Thyroid gland (tissue), 4 donors: Measurements from ENCODE around the gene ADAMTS14. TPM values are rescaled to one million over a fixed set of nuclear protein-coding genes. Genes with fewer than 3 reads are reported as not detected.

Experiments used
- DNase-seq, 2 donors: peaks; one replicate each; pipeline ENCODE4 v3.0.0-alpha.2; 2019
- H3K27ac ChIP-seq, 3 donors: fragments of 200-600 bp; sonication (generic); 1 replicate in 2 of 3; 2 replicates in 1 of 3; pipeline ENCODE4 v1.5.1; 2016 to 2019; ENCODE audit warnings: mild to moderate bottlenecking in 1 of 3, moderate library complexity in 1 of 3
- H3K27me3 ChIP-seq: fragments of 200-600 bp; sonication (generic); one replicate; pipeline ENCODE4 v1.5.1; 2019
- H3K36me3 ChIP-seq, 2 donors: fragments of 200-600 bp; sonication (generic); one replicate each; pipeline ENCODE4 v1.5.1; 2016 to 2019
- H3K4me1 ChIP-seq, 2 donors: fragments of 200-600 bp; sonication (generic); one replicate each; pipeline ENCODE4 v1.5.1; 2017 to 2019
- H3K4me3 ChIP-seq, 3 donors: fragments of 200-600 bp; sonication (generic); replicated peaks in 1 of 3; 1 replicate in 2 of 3; 2 replicates in 1 of 3; pipeline ENCODE4 v1.5.1; 2016; ENCODE audit warnings: mild to moderate bottlenecking in 1 of 3
- H3K9me3 ChIP-seq: fragments of 200-600 bp; sonication (generic); one replicate; pipeline ENCODE4 v1.5.1; 2017
- CTCF ChIP-seq, 6 experiments: fragments of 200-600 bp in 3 of 6; fragments of 450-650 bp in 3 of 6; sonication (generic) in 3 of 6; IDR thresholded peaks; one replicate each; pipeline ENCODE4 v1.5.1; 2016 to 2019; ENCODE audit warnings: antibody characterized with exemption in 6 of 6, mild to moderate bottlenecking in 2 of 6, inconsistent platforms in 1 of 6, moderate library complexity in 1 of 6
- POLR2A ChIP-seq, 2 donors: fragments of 450-650 bp; IDR thresholded peaks; one replicate each; pipeline ENCODE4 v1.6.1; 2017; ENCODE audit warnings: antibody characterized with exemption in 2 of 2, mild to moderate bottlenecking in 2 of 2, moderate library complexity in 1 of 2
- WGBS, 2 donors: methylation state at CpG; one replicate each; pipeline ENCODE4 v1.1.5; 2017; 5-methylcytosine and 5-hydroxymethylcytosine counted together
- intact Hi-C: fragments of 100-400 bp; cut with DNase I; formaldehyde crosslinking; loops from one replicate; pipeline ENCODE4 v1.15.1; 2023
- total RNA-seq, 4 donors: library from RNA; depleted of rRNA; stranded (reverse); fragments of >200 nt; gene quantifications; one replicate each; pipeline ENCODE4 v1.2.3, GENCODE V29; 2016

The ADAMTS14 gene
- total RNA-seq, 4 donors from 2014 or later, result not detected

- DNase-seq, result no peak
- intact Hi-C loops, result no loop called here
Measured at GRCh38 chr10:70738761-70739121, 66.4 kb downstream of the ADAMTS14 start.

GRCh38 chr10:70740406-70741288, 68.3 kb downstream of the ADAMTS14 start:
- Histone ChIP-seq H3K27ac (no peak overlapping the region), H3K27me3 (no peaks in the 10 kb centered on the region), H3K4me3 (no peak overlapping the region), H3K4me1 (peaks cover 0 to 5% of the 10 kb centered on the region in 2 donors), H3K36me3 (no peaks in the 10 kb centered on the region), H3K9me3 (no peaks in the 10 kb centered on the region)
- no peak for TF ChIP-seq CTCF (IDR thresholded peaks at IDR 0.05)
- no peak for TF ChIP-seq POLR2A (IDR thresholded peaks at IDR 0.05)
- 86 to 93% methylated on average over 11 to 12 of the region's 12 CpGs for WGBS, 2 donors
- intact Hi-C loops, result no loop called here
- DNase-seq, result no peak

More at GRCh38 chr10:70738761-70739121, 66.4 kb downstream of the ADAMTS14 start:
- no peak for TF ChIP-seq CTCF (IDR thresholded peaks at IDR 0.05)
- no peak for TF ChIP-seq POLR2A (IDR thresholded peaks at IDR 0.05)
- peaks cover 0 to 5% of the 10 kb centered on the region in 2 donors for H3K4me1 ChIP-seq
- no peak overlapping the region for H3K4me3 ChIP-seq
- 87 to 88% methylated on average over 9 to 12 of the region's 12 CpGs for WGBS, 2 donors
- H3K27me3 ChIP-seq, result no peaks in the 10 kb centered on the region
- no peaks in the 10 kb centered on the region for H3K9me3 ChIP-seq
- H3K27ac ChIP-seq, result no peak overlapping the region
- no peaks in the 10 kb centered on the region for H3K36me3 ChIP-seq

DNA sequence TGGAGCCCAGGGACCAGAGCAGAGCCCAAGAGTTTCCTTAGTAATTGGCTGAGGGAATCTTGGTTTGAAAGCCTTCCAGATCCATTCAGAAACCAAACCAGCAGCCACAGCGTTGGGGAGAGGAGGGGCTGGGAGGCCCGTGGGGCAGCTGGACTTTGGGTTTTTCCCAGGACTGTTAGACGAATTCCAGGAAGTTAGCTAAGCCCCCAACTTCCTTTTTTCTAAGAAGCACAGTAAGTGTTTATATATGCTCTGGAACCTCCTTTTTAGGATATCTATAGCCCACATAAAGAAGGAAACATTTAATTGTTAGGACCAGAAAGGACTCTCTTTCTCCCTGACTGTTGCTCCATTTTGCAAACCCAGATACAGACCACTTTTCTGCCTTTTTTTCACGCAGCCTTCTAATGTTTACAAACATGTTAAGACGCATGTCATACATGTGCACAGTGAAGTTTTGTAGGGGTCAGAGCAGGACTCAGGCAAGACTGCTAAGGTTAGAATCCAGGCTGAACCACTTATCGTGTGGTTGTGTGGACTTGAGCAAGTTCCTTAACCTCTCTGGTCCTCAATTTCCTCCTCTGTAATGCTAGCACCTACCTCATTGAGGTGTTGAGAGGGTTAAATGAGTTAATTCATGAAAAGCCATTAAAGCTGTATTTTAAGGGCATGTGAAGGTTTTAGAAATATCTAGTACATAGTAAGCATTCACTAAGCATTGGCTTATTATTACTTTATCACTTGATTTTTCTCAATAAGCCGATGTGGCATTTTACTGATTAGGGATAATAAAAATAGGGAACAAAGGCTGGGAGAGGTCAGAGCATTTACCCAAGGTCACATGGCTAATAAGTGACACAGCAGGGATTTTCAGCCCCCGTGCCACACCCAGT, 70.5 kb downstream of the ADAMTS14 start:
- intact Hi-C loops, result no loop called here
- Histone ChIP-seq H3K4me3 (no peak overlapping the region), H3K27me3 (no peaks in the 10 kb centered on the region), H3K36me3 (no peaks in the 10 kb centered on the region), H3K4me1 (peaks cover 0 to 5% of the 10 kb centered on the region in 2 donors), H3K27ac (no peak overlapping the region), H3K9me3 (no peaks in the 10 kb centered on the region)
- TF ChIP-seq CTCF (IDR thresholded peaks at IDR 0.05) (no peak), POLR2A (IDR thresholded peaks at IDR 0.05) (no peak)
- whole genome bisulfite sequencing, 2 donors, result 46 to 51% methylated on average over 8 of the region's 8 CpGs
- peak in 1 of 2 donors; percentile 34 for DNase-seq

DNA sequence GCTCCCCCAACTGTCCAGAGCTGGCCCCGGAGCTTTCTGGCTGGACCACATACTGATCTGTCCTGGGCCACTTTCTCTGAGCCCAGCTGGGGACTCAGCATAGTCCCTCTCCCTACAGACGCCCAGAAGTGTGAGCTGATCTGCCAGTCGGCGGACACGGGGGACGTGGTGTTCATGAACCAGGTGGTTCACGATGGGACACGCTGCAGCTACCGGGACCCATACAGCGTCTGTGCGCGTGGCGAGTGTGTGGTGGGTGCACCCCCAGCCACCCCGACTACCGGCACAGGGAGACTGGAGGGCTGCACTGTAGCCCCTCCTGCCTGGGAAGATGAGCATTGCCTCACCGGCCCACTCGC, 71.1 kb downstream of the ADAMTS14 start:
- no peak overlapping the region for H3K27ac ChIP-seq
- no peaks in the 10 kb centered on the region for H3K36me3 ChIP-seq
- no peaks in the 10 kb centered on the region for H3K27me3 ChIP-seq
- TF ChIP-seq POLR2A (IDR thresholded peaks at IDR 0.05) (no peak), CTCF (IDR thresholded peaks at IDR 0.05) (no peak)
- no peaks in the 10 kb centered on the region for H3K9me3 ChIP-seq
- no peak overlapping the region for H3K4me3 ChIP-seq
- intact Hi-C loops, result no loop called here
- 80 to 89% methylated on average over 1 to 17 of the region's 17 CpGs for WGBS, 2 donors
- peaks cover 0 to 5% of the 10 kb centered on the region in 2 donors for H3K4me1 ChIP-seq
- no peak for DNase-seq
